ENCODE results near the gene HLA-DMA.

- no peak for TF ChIP-seq POLR2A (IDR thresholded peaks at IDR 0.05; ENCODE audit: low read length)
- no peak for TF ChIP-seq GATA1 (IDR thresholded peaks at IDR 0.05; ENCODE audit: low read depth, low read length)
These were observed 6.9 kb downstream of the HLA-DMA start for GRCh38 chr6:32945953-32946352.
